ENCODE data around the gene PLCB3.

PLCB3 gene

DNA sequence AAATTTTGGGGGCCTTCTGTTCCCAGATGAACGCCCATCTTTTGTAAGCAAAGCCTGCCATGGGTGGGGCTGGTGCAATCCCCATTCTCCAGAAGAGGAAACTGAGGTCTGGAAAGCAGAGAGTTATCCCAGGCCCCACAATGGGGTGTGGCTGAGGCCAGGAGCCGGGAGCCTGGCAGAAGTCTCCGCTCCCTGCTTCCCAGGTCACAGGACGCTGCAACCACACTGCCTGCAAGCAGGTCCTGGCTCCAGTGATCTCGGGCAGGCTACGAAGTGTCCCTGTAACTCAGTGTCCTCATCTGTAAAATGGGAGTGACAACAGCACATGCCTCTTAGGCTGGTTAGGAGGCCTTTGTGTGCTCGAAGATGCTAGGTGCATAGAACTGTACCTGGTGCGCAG lies 1.7 kb downstream of the PLCB3 start:
- in situ Hi-C loops (cut with HindIII; ENCODE audit: low sequenced_read_pairs), result no loop called here
- TF ChIP-seq, protein P1, sequence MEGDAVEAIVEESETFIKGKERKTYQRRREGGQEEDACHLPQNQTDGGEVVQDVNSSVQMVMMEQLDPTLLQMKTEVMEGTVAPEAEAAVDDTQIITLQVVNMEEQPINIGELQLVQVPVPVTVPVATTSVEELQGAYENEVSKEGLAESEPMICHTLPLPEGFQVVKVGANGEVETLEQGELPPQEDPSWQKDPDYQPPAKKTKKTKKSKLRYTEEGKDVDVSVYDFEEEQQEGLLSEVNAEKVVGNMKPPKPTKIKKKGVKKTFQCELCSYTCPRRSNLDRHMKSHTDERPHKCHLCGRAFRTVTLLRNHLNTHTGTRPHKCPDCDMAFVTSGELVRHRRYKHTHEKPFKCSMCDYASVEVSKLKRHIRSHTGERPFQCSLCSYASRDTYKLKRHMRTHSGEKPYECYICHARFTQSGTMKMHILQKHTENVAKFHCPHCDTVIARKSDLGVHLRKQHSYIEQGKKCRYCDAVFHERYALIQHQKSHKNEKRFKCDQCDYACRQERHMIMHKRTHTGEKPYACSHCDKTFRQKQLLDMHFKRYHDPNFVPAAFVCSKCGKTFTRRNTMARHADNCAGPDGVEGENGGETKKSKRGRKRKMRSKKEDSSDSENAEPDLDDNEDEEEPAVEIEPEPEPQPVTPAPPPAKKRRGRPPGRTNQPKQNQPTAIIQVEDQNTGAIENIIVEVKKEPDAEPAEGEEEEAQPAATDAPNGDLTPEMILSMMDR (IDR thresholded peaks at IDR 0.05; ENCODE audit: low read depth, low read length, missing control alignments), result no peak
- peak overlapping the region; percentile 50 for H3K4me3 ChIP-seq (ENCODE audit: low read depth, low read length)
- no peak for DNase-seq (ENCODE audit: low read depth)

DNA sequence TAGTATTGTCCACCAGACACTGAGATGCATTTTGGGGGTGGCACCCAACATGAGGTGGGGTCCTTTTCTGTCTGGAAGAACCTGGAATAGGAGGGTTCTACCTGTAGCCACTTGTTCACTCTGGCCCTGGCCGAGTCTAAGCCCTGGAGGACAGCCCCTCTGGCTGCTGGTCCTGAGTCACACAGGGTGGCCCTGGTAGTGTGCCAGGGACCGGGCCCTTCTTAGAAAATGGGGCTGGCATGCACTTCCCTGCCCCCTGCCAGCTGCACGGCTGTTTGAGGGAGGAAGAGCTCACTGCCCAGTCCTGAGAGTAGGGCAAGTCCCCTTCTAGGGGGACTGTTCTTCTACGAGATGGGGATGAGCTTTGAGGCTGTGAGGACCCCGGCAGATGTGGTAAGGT lies 2.2 kb downstream of the PLCB3 start:
- DNase-seq (ENCODE audit: low read depth), result no peak
- in situ Hi-C loops (cut with HindIII; ENCODE audit: low sequenced_read_pairs), result no loop called here
- TF ChIP-seq, protein P1 (IDR thresholded peaks at IDR 0.05; ENCODE audit: low read depth, low read length, missing control alignments), result no peak
- no peak overlapping the region for H3K4me3 ChIP-seq (ENCODE audit: low read depth, low read length)

DNA sequence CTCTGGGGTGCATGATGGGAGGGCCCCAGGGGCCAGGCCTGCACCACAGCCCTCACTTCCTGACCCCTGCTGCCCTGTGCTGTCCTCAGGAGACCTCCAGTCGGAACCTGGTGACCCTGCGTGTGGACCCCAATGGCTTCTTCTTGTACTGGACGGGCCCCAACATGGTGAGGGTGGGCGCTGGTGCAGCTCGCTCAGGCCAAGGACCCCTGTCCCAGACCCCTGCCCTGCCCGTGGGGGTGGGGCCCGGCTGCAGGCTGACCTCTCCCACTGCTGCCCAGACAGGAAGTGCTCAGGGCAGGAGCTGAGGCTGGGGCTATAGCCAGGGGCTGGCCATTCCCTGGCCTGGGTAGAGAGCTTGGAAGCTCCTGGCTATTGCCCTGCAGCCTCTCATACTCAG lies 3.0 kb downstream of the PLCB3 start:
- no peak for DNase-seq (ENCODE audit: low read depth)
- H3K4me3 ChIP-seq (ENCODE audit: low read depth, low read length), result no peak overlapping the region
- TF ChIP-seq, protein P1 (IDR thresholded peaks at IDR 0.05; ENCODE audit: low read depth, low read length, missing control alignments), result no peak
- in situ Hi-C loops (cut with HindIII; ENCODE audit: low sequenced_read_pairs), result no loop called here

DNA sequence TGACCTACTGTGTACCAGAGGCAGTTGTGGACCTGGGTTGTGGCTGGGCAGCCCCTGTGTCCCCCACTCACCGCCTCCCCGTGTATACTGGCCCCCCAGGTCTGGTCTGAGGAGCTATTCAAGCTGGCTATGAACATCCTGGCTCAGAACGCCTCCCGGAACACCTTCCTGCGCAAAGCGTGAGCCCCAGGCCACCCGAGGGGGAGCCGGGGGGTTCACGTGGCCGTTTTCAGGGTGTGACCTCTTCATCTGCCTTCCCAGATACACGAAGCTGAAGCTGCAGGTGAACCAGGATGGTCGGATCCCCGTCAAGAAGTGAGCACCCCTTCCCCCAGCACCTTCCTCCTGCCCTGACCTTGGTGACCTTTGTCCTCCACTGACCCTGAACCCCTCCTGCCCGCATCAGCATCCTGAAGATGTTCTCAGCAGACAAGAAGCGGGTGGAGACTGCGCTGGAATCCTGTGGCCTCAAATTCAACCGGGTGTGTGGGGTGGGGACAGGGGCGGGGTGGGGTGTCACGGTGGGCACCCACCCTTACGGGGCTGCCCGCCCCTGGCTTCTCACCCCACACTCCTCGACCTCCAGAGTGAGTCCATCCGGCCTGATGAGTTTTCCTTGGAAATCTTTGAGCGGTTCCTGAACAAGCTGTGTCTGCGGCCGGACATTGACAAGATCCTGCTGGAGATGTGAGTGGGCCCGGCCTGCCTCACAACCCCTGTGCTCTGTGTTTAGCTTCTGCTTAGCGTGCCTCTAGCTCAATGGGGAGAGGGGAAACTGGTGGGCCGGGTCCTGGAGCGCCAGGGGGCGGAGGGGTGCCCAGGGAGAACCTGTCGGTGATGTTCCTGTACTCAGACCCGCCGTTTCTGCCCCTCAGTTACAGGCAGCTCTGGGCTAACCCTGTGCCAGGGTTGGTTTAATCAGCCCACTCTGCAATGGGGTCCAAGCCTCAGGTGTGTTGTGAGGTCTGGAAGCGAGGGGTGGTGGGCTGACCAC lies 4.1 kb downstream of the PLCB3 start:
- TF ChIP-seq, protein P1 (IDR thresholded peaks at IDR 0.05; ENCODE audit: low read depth, low read length, missing control alignments), result no peak
- DNase-seq (ENCODE audit: low read depth), result no peak
- in situ Hi-C loops (cut with HindIII; ENCODE audit: low sequenced_read_pairs), result no loop called here
- H3K4me3 ChIP-seq (ENCODE audit: low read depth, low read length), result no peak overlapping the region

DNA sequence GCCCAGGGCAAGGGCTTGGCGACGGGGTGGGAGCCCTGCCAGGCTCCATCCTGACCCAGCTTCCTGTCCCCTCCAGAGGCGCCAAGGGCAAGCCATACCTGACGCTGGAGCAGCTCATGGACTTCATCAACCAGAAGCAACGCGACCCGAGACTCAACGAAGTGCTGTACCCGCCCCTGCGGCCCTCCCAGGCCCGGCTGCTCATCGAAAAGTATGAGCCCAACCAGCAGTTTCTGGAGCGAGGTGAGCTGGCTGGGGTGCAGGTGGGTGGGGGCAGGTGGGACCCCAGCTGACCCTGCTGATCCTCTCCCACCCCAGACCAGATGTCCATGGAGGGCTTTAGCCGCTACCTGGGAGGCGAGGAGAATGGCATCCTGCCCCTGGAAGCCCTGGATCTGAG lies 5.0 kb downstream of the PLCB3 start:
- in situ Hi-C loops (cut with HindIII; ENCODE audit: low sequenced_read_pairs), result no loop called here
- TF ChIP-seq, protein P1 (IDR thresholded peaks at IDR 0.05; ENCODE audit: low read depth, low read length, missing control alignments), result no peak
- H3K4me3 ChIP-seq (ENCODE audit: low read depth, low read length), result no peak overlapping the region
- DNase-seq (ENCODE audit: low read depth), result no peak

DNA sequence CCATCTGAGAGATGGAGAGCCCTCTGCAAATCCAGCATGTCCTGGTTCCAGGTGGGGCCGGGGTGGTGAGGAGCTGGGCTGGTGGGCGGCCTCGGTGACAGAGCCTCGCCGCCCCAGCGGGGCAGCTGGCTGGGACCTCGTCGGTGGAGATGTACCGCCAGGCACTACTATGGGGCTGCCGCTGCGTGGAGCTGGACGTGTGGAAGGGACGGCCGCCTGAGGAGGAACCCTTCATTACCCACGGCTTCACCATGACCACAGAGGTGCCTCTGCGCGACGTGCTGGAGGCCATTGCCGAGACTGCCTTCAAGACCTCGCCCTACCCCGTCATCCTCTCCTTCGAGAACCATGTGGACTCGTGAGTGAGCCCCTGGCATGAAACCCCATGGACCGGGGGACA lies 7.0 kb downstream of the PLCB3 start:
- in situ Hi-C loops (cut with HindIII; ENCODE audit: low sequenced_read_pairs), result no loop called here
- TF ChIP-seq, protein P1 (IDR thresholded peaks at IDR 0.05; ENCODE audit: low read depth, low read length, missing control alignments), result no peak

More for the DNA sequence above, 7.0 kb downstream of the PLCB3 start:
- no peak overlapping the region for H3K4me3 ChIP-seq (ENCODE audit: low read depth, low read length)
- DNase-seq (ENCODE audit: low read depth), result no peak
